Inflammatory macrophage (primary cell): ENCODE measurements around the gene LIN7C.
"Not testable (repeated sequence)": the region's sequence is repeated elsewhere in the genome, so short reads cannot be mapped to it uniquely, and the experiment has no call there.

Experiments
- DNase-seq, 2 donors: peaks; one replicate each; pipeline ENCODE4 v3.0.0-alpha.2; 2020 to 2022

Gene LIN7C

DNA sequence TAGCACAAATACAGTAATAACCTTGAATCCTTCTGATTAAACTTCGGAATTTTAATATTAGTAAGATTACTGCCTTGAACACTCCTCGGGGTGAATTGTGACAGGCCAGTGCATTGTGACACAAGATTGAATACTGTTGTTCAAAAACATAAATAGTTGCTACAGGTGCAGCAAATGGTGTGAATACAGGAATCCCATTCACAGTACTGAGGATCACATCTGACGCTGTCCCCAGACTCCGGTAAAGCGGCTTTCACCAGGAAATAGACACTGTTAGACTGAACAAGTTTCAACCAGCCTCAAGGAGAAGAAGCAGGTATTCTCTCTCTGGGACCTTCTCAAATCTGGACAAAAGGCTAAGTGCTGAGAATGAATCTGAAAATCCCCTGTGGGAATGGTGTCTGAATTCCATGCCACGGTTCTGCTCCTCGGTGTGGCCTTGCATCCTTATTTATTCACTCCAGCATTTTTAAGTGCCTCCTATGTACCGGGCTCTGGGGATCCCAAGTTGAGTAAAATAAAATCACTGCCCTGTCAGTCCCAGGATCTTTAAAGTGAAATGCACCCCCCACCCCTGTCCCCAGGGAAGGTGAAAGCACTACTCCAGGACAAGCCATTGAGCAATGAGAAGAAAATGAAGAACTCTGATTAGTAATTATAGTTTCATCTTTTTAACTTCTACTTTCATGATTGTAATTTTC, 37.4 kb downstream of the LIN7C start:
- no peak for DNase-seq

DNA sequence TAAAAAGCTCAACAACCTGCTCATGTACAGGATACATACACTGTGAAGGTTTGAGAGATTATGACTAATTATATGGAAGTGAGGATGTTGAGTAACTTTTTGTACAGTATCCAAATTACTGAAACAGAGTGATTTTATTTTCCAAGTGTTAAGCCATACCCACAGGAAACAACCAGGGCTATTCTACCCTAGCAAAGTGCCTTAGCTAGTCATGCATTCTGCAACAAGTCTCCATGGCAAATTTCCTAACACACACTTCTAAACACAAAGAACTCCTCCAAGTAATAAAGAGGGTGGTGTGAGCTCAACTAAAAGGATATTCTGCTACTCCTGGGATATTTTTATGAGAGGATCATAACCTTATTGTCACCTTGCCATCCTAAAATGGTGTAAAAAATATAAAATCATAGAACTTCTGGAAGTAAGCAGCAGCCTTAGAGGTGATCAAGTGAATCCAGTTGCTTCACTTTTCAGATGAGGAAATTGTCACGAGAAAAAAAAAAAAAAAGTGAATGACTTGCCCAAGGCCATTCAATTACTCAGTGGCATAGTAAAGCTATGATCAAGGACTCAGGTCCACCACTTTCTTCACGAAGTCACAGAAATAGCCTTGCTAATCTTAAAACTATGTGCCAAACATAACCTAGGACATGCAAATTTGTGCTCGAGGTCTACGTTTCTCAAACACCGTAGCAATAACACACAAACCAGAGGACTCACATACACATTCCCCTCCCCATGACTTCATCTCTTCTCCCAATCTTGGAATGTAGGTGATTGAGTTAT, 38.2 kb downstream of the LIN7C start:
- DNase-seq = peak; percentile 55 to 80

DNA sequence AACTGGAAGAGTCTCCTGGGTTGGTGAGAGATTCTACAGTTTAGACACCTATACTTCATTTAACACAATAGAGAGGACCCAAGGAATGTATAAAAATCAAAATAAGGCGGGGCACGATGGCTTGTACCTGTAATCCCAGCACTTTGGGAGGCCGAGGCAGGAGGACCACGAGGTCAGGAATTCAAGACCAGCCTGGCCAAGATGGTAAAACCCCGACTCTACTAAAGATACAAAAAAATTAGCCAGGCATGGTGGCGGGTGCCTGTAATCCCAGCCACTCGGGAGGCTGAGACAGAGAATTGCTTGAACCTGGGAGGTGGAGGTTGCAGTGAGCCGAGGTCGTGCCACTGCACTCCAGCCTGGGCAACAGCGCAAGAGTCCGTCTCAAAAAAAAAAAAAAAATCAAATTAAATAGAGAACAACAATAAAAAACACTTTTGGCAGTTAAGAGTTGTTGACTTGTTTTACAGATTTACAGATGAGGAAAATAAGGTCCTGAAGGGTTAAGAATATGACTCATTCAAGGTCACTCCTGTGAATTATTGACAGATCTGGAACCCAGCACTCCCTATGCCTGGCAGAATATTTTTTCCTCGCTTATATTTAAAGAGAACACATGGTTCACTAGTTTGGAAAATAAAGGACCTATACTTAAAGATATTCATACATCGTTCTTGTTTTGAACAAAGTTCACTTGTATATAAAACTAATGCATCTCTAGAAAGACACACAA, 39.2 kb downstream of the LIN7C start:
- no peak for DNase-seq

DNA sequence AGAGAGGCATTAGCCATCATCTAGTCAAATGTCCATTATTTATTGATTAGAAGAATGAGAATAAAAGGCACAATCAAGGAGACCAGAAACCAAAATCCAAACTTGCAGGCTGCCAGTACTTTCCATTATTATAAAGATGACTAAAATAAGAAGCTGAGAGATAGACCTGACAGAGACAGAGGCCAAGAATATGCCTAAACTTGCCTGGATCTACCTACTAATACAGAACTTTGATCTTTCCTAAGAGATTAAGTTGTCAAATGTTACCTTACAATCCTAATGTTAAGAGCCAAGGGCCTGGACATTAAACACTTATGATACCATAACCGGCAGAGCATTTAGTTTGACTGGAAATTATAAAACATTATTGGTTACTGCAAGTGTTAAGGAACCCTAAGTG, 40.2 kb downstream of the LIN7C start:
- DNase-seq = no peak

DNA sequence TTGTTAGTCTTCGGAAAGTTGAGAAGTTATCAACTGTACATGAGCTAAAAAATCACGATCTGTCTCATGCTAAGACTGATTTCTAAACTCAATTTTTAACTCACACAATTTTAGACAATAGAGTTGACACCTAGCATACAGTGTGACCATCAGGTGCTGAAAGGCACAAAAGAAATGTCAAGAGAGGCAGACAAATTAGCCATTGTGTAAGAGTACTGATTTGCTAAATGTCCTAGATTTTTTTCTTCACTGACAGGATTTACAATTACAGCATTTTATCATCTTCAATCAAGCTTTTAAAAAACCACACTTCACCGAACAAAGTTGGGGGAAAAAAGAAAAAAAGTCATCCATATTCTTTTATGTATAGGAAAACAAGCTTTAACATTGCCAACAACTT, 40.9 kb downstream of the LIN7C start:
- DNase-seq = no peak

DNA sequence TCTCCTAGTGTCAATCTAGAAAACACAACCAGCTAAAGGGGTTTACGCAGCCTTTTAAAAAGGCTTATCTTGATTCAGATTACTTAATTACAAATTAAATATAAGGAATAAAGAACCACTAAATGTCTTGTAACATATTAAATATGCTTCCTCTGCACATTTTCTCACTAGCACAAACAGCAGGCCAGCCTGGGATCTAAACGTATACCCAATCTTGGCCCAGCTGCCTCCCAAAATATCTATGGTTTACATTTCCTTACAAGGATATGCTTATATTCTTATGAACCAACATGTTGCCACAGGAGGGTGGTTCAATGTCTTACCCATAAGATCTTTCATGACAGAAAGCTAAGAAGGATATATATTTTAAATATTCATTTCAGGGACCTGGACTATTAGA, 41.7 kb downstream of the LIN7C start:
- no peak for DNase-seq

DNA sequence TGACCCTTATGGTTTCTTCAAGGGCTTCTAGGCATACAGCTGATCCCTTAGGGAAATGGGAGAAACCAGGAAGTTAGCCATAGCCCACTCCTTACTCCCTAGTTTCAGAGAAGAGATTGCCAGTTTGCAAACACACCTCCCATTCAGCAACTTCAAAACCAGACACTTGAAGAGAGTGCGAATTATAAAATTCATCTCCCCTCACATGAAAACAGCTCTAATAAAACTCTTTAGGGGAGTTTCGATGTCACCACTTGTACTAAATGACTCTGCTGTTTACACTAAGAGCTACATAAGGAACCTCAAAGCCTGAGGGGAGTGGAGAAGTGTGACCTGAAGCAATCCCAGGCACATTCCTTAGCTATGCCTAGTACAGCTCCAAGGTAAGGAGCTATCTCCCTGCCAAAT, 42.3 kb downstream of the LIN7C start:
- DNase-seq = no peak

DNA sequence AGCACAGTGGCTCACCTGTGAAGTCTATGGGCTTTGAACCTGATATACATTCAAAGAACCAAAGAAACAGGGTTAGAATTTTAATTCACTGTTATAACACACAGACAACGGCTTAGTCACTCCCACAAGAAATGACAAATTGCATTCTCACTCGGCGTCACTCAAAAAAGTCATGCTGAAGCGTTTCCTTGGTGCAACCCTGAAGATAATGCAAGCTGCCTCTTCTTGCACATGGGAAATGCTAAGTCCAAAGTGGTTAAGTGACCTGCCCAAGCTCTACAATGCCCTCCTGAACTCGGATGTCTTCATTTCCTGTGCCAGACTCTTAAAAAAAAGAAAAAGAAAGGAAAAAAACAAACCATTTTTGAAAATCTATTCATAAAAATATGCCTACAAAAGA, 44.0 kb downstream of the LIN7C start:
- DNase-seq = peak in 1 of 2 donors; percentile 12

DNA sequence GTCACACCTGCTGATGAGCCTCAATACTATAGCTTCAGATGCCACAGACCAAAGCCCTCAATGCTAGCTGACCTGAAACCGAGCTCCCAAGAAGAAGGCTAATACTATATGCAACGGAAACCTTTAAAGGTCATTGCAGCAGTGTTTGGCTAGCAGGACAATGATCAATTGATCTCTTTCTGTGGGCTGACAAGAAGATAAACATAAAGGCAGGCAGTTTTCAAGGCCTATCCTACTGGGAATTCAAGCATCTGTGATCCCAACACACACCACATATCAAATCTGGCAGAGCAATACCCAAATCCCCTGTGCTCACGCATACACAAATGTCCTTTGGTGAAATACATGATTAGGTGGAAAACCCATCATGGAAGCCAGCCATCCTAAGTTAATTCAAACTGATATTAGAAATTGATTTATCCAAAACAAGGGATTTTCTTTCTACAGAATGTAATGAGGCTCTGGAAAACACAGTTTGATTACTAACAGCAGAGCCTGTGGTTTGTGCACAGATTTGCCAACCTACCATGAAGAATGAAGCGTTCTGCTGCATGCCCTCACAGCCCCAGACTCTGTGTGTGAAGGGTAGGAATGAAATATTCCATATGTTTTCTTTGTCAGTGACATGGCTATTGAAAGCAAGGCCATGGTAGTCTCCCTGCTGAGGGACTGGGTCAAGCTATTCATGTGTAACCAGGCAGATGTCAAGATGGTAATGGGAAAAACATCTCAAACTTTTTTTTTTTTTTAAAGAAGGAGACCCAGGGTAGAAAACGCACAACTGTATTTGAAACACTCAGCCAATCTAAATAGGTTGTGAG, 46.2 kb downstream of the LIN7C start:
- no peak for DNase-seq

DNA sequence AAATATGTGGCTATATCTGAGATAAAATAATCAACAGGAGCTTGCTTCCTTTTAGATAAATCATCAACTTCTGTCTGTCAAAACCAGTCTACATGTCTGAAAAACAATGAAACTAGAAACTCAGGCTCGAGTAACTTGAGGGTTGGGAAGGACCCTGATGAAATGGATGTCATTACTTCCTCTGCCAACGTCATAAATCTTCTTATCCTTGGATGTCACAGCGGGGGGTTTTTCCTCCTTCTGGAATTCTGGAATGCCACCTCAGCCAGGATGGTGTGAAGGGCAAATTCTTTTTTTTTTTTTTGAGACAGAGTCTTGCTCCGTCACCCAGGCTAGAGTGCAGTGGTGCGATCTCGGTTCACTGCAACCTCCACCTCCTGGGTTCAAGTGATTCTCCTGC, 47.4 kb downstream of the LIN7C start:
- DNase-seq = no peak

DNA sequence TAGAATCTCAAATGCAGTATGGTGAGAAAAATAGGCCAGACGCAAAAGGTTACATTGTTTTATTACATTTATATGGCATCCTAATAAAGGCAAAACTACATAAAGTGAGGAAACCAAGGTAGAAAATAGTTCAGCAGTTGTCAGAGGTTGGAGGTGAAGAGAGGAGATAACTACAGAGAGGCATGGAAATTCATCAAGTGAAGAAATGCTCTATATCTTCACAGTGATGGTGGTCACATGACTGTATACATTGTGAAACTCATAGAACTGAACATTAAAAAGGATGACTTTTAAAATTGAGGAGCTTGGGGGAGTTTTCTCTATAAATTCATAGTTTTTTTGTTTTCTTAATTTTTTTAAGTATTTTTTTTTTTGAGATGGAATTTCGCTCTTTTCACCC, 48.4 kb downstream of the LIN7C start:
- no peak for DNase-seq

DNA sequence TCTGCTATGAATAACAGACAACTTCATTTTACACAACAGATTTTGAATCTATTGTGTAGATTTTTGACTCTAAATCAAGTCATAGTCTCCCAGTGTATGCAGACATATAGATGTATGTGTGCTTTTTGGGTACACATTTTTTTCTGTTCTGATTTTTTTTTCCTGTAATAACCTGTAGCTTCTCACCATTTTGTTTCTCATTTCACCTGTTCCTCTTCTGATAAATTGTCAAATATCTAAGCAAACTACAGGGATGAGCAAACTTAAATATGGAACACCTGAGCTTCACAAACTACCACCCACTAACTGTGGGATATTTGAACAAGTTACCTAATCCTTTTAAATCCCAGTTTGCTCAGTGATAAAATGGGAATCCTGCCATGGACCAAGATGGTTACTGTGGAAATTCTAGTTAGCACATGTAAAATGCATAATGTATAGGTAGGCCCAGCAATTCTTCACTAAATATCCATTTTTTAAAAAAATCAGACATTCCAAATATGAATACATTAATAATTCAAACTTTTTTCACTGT, 49.7 kb downstream of the LIN7C start:
- no peak for DNase-seq

DNA sequence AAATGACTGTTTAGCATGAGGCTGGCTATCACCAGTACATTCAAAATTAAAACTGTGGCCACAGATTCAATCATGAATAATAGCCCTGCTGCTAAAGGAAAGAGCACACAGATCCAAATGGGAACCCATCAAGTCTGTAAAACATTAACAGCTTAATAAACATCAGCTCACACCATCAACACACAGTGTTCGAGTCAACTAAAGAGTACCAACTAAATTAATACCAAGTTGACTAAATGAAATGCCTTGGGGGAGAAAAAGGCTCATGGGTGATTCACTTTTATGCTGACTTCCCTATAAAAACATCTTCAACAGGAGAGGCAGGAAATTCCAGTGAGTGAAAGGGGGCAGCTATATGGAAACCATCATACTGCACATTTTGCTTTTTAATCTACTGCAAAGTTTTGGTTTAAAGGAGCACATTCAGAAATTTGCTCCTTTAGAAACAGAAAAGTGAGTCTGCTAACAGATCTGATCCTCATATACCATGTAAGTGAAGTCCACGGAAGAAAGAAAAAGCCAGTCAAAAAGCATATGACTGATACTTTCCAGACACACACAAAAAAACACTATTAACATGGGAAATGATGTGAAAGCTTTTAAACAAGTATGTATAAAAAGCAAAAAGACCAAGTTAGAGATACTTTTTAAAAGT, 50.3 kb downstream of the LIN7C start:
- DNase-seq = no peak

DNA sequence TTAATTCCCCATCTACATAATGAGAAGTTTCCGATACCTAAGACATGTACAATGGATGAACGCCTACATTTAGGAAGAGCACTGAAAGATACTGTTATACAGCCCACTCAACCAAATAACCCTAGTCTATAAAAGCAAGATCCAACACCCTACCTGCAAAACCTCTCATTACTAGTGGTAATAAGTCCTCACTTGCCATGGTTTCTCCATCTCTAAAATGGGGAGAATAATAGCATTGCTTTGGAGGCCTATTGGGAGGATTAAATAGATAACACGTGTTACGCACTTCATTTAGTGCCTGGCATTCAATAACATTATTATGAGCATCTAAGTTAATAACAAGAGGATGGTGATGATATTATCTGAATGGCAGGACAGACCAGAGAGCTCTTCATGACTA, 50.9 kb downstream of the LIN7C start:
- DNase-seq = no peak

DNA sequence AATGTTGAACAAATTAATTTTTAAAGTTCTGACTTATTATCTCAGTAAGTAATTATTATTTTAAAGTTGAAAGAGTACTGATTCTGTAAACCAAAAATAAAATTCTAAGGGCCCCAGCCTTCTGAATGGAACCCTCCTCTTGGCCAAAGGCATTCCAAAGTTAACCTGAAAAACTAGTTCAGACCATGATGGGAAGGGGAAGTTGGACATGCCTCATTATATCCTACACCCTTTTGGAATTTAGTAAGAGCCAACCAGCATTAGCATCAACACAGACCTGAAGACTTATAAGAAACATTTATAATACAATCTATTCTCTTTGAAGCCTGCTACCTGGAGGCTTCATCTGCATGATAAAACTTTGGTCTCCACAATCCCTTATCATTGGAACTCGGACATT, 52.9 kb downstream of the LIN7C start:
- no peak for DNase-seq

DNA sequence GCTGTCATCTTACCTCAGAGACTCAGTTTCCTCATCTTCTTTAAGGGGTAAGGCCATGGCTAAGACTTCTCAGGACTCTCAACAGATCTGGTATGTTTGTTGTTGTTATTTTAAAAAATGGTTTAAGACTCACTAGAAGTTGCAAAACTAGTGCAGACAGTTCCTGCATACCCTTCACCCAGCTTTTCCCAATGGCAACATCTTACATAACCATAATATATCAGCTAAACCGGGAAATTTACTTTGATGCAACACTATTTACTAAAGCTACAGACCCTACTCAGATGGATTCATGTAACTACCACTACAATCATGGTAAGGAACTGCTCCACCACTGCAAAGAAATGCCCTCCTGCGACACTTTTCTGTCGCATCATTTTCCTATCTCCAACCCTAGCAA, 54.4 kb downstream of the LIN7C start:
- DNase-seq = no peak

DNA sequence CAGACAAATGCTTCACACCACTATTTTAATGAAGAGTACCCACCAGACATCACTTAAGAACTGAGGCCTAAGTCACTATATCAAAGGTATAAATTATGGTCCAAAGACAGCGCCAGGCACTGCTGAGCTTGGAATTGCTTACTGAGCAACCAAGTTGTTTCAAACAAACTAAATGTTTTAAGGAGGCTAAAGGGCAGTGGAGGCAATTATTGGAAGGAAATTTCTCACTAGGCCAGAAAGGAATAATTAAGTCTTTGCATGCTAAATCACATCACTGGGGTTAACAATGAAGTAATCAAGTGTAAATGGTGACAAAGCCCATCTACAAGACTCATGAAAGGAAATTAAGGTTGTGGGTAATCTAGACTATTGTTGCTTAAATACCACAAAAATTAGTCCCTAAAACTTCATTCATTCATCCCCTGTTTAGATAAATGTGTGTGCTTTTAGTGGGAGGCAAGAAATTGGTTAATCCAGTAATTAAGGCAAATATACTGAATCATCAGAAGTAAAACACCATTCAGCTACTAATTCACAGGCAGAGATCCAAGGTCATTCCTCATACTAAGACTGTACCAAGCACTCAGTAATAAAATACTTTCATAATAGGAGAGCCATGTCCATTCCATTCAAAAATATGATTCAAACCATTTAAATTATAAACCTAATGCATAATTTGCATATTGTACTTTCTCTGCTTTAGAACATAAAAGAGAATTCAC, 55.2 kb downstream of the LIN7C start:
- no peak for DNase-seq

DNA sequence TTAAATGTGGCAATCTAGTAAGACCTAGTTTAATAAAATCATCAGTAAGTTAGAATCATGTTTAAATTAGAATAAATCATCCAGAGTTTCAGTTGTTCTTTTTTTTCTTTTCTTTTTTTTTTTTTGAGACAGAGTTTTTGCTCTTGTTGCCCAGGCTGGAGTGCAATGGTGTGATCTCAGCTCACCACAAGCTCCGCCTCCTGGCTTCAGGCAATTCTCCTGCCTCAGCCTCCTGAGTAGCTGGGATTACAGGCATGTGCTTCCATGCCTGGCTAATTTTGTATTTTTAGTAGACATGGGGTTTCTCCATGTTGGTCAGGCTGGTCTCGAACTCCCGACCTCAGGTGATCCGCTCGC, 58.4 kb downstream of the LIN7C start:
- DNase-seq = not testable (repeated sequence)

DNA sequence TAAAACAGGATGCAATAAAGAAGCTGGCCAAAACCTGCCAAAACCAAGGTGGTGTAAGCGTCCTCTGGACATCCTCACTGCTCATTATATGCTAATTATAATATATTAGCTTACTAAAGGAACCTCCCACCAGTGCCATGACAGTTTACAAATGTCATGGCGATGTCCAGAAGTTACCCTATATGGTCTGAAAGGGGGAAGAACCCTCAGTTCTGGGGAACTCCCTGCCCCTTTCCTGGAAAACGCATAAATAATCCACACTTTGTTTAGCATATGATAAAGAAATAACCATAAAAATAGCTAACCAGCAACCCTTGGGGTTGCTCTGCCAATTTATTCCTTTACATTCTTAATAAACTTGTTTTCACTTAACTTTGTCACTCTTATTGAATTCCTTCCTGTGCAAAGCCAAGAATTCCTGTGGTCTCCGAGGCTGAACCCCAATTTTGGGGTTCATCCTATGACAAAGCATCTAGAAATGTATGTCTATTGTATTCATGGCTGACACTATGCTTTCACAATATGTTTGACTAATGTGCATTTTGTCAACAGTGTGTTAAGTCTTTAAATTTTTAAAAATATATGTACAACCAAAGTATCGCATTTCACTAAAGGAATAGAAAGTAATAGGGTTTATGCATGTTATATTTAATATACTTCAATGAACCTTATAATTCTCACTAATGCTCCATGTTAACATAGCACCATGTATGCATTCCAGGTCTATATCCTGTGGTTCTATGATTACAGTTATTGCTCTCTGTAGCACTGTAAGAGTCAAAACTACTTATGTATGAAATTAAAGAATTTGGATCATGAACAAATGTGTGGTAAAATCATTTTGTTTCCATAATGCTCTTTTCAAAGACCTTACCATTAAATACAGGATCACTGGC, 59.0 kb downstream of the LIN7C start:
- DNase-seq = no peak

DNA sequence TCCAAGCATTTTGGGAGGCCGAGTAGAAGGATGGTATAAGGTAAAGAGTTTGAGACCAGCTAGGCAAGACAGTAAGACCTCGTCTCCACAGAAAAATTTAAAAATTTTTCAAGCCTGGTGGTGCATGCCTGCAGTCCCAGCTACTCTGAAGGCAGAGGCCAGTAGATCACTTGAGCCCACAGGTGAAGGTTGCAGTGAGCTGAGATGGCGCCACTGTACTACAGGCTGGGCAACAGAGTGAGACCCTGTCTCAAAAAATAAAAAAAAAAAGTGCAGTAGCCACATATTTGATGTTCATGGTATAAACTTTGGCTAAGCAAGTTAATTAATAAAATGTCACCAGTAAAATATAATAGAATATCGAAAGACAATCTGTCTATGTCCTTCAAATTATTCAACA, 60.9 kb downstream of the LIN7C start:
- no peak for DNase-seq
